Measurements from ENCODE around the gene AUTS2.

The AUTS2 gene

GRCh38 chr7:70599446-70600190 is 1001.3 kb downstream of the AUTS2 start:
- no peak for DNase-seq

GRCh38 chr7:70600993-70601392 is 1002.7 kb downstream of the AUTS2 start:
- DNase-seq = no peak

DNA sequence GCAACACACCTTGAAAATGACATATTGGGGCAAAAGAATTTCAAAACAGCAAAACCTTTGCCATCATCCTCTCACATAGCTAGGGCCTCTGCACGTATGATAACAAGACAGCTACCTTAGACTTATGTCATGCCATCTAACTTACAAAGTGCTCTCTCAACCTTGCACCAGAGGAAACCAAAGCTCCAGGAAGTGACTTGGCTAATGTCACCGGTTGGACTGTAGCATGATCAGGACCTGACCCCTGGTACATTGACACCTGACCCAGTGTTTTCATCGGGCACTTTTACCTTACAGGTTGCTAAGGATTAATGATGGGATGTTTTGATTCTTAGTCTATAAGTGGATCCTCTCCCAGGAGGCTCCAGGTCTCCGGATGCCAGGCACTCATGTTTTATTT is 1003.8 kb downstream of the AUTS2 start:
- no peak for DNase-seq

GRCh38 chr7:70607281-70607680 is 1009.0 kb downstream of the AUTS2 start:
- no peak for DNase-seq

GRCh38 chr7:70607759-70608158 is 1009.5 kb downstream of the AUTS2 start:
- no peak for DNase-seq

DNA sequence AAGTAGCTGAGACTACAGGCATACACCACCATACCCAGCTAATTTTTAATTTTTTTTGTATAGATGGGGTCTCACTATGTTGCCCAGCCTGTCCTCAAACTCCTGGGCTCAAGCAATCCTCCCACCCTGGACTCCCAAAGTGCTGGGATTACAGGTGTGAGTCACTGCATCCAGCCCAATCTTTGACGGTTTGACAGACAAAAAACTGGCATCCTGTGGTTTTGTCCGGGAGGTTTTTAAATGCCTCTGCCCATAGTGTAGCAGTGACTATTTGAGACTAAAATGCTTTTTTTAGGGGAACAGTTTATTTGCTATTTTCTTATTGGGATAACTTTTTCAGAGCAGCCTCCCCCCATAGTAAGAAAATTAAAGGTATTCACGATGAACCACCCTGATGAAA is 1010.0 kb downstream of the AUTS2 start:
- no peak for DNase-seq

DNA sequence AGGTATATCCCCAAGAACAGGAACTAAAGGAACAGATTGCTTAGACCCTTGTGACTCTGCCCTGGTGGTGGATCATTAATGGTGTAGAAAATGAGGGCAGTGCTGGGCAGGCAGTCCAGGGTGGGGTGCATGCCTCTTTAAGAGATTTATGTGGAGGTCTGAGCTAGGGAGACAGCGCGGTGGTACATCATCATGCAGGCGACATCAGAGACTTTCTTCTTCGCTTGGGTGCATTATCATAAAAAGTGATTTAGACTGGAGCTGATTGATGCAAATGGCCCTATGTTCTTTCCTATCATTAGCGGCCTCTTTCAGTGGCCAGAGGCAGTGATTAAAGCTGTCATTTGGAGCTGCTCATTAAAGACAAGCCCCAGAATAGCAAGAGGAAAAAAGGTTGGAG is 1014.5 kb downstream of the AUTS2 start:
- DNase-seq = no peak

DNA sequence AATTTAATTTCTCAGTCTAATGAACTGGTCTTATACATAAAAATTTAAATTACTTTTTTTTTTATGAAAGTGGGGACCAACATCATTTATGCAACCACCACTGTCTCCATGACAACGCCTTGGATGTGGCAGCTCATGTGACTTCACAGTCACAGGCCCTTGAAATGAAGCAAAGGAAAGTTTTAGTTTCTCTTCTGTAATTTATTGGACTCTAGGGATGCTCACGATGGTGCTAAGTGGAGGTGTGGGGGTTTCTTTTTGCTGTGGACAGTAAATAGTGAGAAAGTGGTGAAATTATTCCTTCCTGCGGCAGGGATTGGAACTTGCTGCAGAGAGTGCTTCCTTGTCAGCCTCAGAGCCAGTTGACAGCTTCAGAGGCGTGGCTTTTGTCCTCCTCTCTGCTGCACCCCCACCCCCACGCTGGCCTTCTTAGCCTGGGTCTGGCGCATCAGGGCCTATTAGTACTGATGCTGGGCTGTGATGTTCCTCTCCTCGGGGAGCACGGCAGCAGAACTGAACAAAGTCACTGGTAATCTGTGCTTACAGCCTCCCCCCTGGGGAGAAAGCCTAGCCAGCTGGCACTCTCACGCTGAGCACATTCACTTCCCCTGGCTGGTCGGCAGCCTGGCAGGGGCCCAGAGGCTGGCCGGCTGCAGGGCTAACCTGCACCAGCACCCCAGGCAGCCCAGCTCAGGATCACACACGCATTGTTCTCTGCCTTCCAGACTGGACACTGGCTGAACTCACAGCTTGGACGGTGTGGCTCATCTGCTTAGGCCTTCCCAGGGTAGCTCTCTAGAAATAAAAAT is 1016.2 kb downstream of the AUTS2 start:
- DNase-seq = peak; percentile 49

GRCh38 chr7:70615066-70615606 is 1016.9 kb downstream of the AUTS2 start:
- no peak for DNase-seq

DNA sequence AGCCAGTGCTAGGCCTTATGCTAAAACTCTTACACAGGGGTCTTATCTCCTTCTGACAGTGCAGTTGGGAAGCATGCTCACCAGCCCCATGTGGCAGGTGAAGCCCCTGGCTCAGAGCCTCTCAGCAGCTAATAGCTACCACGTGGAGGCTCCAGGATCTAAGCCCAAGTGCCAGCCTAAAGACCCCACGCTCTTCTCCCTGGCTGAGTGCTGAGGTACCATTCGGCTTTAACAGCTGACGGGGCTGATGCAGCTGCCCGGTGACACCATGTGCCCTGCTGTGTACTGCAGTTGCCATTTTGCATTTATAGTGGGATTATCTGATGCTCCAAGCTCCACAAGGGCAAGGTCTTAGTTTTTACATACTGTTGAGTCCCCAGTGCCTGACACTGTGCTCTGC is 1017.9 kb downstream of the AUTS2 start:
- no peak for DNase-seq

- no peak for DNase-seq
These were observed 1018.5 kb downstream of the AUTS2 start for GRCh38 chr7:70616821-70617220.

DNA sequence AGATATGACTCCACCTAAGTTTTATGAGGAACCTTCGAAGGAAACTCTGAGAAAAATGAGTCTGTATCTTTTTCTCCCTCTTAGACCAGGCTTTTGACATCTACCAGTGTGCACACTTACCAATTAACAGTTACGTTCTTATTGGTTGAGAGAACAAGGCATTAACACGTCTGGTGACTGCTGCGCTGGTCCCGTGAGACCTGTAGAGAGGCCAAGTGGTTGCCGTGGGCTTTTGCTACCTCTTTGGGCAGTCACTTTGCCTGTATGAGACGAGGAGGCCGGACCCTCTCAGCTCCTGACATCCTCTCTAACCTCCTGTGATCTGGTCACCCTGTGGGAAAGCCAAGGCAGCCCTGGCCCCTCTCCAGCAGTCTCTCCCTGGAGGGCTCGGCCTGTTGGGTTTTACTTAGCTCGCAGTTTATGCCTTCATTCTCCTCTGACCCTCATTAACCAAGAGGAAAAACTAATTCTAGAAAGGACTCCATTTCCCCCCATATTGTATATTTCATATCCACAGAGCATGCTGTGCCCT is 1019.8 kb downstream of the AUTS2 start:
- DNase-seq = no peak

DNA sequence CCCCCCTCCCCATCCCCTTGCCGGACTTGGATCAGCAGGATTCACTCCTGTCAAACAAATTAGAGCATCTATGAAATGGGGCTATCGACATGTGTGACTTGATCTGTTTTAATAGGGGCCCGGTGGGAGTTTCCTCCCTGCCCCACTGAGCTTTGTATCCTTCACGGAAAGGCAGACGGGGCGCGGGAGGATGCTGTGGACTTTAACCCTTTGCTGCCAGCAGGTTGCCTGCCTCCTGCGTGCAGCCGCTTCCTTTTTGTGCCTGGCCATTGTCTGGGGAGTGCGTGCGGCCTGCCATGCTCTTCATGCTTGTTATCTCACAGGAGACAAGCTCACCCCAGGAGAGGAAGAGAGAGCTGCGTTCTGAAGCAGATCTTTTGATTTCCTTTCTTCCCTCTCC is 1020.9 kb downstream of the AUTS2 start:
- no peak for DNase-seq

GRCh38 chr7:70619659-70620058 is 1021.4 kb downstream of the AUTS2 start:
- DNase-seq = no peak

- DNase-seq = no peak
These were observed 1022.2 kb downstream of the AUTS2 start for GRCh38 chr7:70620333-70621055.

DNA sequence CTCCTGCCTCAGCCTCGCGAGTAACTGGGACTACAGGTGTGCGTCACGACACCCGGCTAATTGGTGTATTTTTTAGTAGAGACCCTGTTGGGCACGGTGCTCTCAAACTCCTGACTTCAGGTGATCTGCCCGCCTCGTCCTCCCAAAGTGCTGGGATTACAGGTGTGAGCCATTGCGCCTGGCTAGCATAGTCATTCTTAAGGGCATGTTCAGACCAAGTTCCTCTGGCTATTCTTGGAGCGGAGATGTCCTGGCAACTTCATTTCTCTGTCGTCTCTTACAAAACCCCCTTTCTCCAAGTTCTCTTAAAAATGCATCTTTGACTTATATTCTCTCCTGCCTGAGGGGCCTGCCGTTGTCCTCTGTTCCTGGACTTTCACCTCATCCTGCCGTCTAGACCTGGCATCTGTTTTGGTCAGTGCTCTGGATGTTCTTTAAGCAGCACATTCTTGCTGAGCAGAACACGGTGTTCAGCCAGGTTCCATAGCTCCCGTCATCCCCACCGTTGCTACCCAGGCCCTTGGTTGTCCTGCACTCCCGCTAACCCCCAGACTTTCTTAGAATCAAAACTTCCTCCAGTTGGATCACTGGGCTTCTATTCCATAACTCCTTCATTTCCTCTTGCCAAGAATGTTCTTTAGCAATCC is 1023.8 kb downstream of the AUTS2 start:
- no peak for DNase-seq

DNA sequence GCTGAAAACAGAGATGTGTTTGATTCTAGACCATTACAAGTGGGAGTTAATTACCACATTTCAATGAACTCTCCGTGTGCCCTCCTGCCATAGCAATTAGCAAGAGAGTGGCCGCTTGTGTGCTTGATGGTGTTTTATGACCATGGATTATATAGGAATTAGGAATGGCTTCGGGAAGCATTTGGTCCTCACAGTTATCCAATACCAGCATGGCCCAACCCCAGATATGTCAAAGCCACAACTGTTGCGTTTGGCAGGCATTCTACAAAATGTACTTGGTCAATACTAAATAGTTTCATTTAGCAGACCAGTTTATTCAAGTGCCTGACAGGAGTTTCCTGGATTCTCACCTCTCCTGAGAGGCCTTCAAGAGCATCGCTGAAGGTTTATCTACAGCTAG is 1024.7 kb downstream of the AUTS2 start:
- DNase-seq = no peak

DNA sequence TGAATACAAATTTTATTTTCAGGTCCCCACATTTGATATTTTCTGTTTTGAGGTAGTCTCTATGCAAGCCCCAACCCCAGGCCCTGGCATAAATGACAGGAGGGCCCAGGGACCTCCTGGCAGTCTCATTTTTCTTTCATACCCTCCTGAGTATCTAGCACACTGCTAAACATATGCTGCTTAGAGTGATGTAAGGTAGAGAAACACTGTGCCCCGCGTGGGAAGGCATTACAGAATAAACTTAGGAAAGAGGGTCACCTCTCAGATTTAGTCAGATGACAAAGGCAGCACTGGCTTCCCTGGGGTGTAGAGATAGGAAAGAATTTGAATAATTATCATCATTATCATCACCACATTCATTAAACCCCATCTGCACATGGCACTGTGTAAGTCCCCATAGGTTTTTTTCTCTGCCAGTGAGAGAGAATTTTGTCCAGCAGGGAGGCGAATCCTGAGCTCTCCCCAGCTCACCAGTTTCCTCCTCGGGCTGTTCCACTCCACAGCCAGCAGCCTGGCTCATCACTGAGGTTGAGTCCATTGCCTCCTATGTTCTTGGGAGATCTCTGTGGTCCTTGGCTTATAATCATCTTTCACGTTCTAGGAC is 1026.3 kb downstream of the AUTS2 start:
- DNase-seq = no peak

DNA sequence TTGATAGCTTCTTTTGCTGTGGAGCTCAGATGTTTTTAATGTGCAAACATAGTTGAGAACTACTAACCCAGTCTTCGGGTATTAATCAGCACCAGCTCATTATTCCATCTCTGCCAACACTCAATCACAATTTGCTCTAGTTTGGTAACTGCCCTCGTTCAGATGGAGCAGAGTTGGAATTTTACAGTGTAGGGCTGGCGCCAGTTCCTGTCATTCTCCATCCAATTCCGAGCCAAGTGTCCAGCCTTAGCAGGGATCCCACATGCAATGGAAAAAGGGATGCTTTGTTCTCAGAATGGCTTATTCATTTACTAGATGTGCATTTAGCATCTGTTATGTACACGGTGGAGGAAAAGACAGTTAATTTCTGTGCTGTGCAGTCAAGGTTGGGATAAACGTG is 1029.2 kb downstream of the AUTS2 start:
- no peak for DNase-seq

DNA sequence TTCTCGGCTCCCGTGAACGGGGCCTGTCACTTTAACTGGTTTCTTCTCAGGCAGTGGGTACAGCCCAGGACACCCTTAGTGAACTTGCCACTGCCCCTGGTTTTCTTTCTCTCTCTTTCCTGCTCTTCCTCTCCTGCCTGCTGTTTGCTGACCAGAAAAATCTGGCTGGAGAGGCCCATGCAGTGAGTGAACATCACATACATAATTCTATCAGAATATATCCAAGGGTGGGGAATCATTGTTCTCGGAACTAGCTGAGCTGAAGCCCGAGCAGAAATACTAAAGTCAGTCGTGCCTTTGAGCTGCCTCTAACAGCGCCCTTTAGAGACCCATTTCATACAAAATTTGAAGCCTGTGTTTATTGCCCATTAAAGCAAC is 1032.2 kb downstream of the AUTS2 start:
- no peak for DNase-seq

DNA sequence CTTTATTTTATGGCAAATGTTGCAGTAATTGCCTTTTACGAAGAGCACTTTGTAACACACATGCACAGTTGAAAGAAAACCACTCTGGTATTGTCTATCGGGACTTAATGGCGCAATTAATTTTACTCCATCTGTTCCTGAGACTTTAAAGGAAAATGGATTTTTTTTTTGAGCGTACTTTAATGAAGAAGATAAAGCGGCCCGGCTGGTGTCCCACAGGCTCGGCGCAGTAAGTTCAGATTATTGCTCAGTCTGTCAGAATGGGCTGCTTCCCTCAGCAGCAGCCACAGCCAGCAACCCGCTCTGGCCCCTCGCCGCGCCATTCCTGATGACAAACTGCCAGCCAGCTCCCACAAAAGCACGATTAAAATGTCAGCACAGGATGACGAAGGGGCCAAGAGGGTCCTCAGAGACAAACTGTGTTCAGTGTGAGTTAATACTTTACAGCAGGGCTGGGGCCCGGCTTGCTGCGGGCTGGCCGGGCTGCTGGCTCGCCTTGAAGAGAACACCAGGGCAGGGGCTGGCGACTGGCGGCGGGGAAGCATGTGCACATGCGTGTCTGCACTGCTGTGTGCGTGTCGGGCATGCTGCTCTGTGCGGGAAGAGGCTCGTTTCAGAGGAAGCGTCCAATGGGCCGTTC is 1032.7 kb downstream of the AUTS2 start:
- DNase-seq = no peak

DNA sequence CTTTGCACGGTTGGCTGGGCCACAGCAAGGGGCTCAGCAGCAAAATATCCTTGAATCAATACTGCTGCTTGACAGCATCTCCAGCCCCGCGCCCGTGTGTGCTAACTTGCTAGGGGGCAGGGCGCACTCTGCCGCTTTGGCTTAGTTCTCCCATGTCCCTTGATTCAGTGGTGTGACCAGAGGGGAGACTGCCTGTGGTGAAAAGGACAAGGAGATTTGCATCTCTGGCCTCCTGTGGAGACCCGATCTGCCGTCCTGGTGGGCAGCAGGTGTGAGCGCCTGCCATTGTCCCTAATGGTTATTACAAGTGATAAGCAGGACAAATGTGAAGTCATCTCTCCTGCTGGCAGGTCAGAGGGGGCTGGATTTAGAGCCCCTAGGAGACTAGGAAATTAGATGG is 1033.4 kb downstream of the AUTS2 start:
- DNase-seq = no peak

All from NCI-H2029 (cell line).